Measurements from ENCODE around the gene ADAMTSL1.
A peak's percentile ranks its signal among the peaks of the same experiment; 100 is the strongest.

ADAMTSL1 gene

DNA sequence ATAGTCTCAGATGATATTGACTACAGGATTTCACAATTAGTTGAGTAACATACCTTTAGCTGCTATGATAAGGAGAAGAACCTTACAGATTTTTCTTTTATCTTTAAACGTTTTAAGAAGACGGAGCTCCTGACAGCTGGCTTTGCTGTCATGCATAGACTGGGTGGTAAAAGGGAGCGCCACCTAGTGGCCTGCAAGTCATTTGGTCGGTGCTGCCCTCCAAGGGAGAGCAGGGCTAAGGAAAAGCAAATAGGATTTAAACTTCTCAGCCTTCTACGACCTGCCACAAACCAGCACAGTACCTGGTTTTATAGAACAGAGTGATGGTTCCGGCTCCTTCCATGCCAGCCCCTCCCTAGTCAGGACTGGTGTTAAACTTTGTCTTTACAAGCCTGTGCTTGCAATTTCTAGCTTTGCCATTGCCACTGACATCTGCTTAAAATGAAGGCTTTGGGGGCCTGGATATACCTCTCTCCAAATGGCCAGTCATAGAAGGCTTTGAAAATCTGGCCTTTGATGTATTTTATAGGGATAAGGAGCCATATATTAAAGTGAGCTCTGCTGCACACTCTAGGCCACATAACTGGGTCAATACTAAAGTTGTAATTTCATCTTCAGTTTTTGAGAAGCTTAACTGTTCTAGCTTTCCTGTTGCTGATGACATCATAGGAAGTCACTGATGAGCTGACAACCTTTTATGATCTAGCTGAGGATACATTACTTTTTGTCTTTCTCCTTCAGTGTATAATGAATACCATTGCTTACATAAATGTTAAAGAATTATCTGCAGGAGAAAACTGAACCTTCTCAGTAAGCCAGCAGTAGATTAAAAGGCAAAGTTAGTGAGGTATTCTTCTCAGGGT is 31.1 kb upstream of the ADAMTSL1 start:
- TF ChIP-seq, protein P1, sequence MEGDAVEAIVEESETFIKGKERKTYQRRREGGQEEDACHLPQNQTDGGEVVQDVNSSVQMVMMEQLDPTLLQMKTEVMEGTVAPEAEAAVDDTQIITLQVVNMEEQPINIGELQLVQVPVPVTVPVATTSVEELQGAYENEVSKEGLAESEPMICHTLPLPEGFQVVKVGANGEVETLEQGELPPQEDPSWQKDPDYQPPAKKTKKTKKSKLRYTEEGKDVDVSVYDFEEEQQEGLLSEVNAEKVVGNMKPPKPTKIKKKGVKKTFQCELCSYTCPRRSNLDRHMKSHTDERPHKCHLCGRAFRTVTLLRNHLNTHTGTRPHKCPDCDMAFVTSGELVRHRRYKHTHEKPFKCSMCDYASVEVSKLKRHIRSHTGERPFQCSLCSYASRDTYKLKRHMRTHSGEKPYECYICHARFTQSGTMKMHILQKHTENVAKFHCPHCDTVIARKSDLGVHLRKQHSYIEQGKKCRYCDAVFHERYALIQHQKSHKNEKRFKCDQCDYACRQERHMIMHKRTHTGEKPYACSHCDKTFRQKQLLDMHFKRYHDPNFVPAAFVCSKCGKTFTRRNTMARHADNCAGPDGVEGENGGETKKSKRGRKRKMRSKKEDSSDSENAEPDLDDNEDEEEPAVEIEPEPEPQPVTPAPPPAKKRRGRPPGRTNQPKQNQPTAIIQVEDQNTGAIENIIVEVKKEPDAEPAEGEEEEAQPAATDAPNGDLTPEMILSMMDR (IDR thresholded peaks at IDR 0.05; ENCODE audit: insufficient read depth, low read length, poor library complexity, severe bottlenecking), result peak; percentile 99
- TF ChIP-seq EZH2phosphoT487 (conservative IDR thresholded peaks at IDR 0.05; ENCODE audit: low read length), result no peak
- no peaks in the 10 kb centered on the region for H3K9me2 ChIP-seq (replicated peaks; ENCODE audit: insufficient read depth, low read length)
- H3K4me2 ChIP-seq (ENCODE audit: low read depth, low read length, poor library complexity, severe bottlenecking), result no peak overlapping the region
- no peak overlapping the region for H2AFZ ChIP-seq (ENCODE audit: low read depth, low read length, severe bottlenecking)
- no peak overlapping the region for H3K9ac ChIP-seq (ENCODE audit: low read length)
- H3K36me3 ChIP-seq (ENCODE audit: low read length), result no peaks in the 10 kb centered on the region
- H3K4me3 ChIP-seq (ENCODE audit: insufficient read depth, low read length, poor library complexity, severe bottlenecking), result no peak overlapping the region
- no peak overlapping the region for H3K27ac ChIP-seq (ENCODE audit: low read depth, low read length)
- no peaks in the 10 kb centered on the region for H4K20me1 ChIP-seq (ENCODE audit: low read depth, low read length)
- no peaks in the 10 kb centered on the region for H3K9me3 ChIP-seq (ENCODE audit: insufficient read depth, low read length)
- H3K79me2 ChIP-seq (ENCODE audit: insufficient read depth, low read length), result no peaks in the 10 kb centered on the region
- H3K27me3 ChIP-seq (ENCODE audit: low read length), result no peaks in the 10 kb centered on the region
- H3F3A ChIP-seq (ENCODE audit: insufficient read depth), result no peaks in the 10 kb centered on the region

DNA sequence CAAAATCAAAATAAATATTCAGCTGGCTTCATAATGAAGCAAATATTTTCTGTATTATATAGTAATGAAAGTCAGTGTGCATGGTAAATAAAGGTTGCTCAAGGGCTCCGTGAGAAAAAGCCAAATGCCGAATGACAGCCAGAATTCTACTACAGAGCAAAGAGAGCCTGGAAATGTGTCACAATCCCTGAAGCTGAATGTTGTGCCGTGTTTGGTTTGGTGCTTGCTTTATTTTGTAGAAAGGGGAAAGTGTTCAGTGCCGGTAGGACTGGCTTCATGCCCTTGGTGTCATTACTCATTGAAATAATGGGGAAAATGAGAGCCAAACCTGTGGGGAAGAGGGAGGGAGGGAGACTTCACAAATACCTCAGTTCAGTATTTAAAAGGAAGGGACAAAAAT is 26.8 kb upstream of the ADAMTSL1 start:
- H2AFZ ChIP-seq (ENCODE audit: low read depth, low read length, severe bottlenecking), result no peak overlapping the region
- H3K9me2 ChIP-seq (replicated peaks; ENCODE audit: insufficient read depth, low read length), result no peaks in the 10 kb centered on the region
- no peaks in the 10 kb centered on the region for H3K79me2 ChIP-seq (ENCODE audit: insufficient read depth, low read length)
- no peak overlapping the region for H3K27ac ChIP-seq (ENCODE audit: low read depth, low read length)
- no peaks in the 10 kb centered on the region for H3K27me3 ChIP-seq (ENCODE audit: low read length)
- H3K4me3 ChIP-seq (ENCODE audit: insufficient read depth, low read length, poor library complexity, severe bottlenecking), result no peak overlapping the region
- H3K9me3 ChIP-seq (ENCODE audit: insufficient read depth, low read length), result no peaks in the 10 kb centered on the region
- H3F3A ChIP-seq (ENCODE audit: insufficient read depth), result no peaks in the 10 kb centered on the region
- no peak overlapping the region for H3K4me2 ChIP-seq (ENCODE audit: low read depth, low read length, poor library complexity, severe bottlenecking)
- TF ChIP-seq EZH2phosphoT487 (conservative IDR thresholded peaks at IDR 0.05; ENCODE audit: low read length), result no peak
- TF ChIP-seq, protein P1 (IDR thresholded peaks at IDR 0.05; ENCODE audit: insufficient read depth, low read length, poor library complexity, severe bottlenecking), result no peak
- no peaks in the 10 kb centered on the region for H3K36me3 ChIP-seq (ENCODE audit: low read length)
- H3K9ac ChIP-seq (ENCODE audit: low read length), result no peak overlapping the region
- H4K20me1 ChIP-seq (ENCODE audit: low read depth, low read length), result no peaks in the 10 kb centered on the region

DNA sequence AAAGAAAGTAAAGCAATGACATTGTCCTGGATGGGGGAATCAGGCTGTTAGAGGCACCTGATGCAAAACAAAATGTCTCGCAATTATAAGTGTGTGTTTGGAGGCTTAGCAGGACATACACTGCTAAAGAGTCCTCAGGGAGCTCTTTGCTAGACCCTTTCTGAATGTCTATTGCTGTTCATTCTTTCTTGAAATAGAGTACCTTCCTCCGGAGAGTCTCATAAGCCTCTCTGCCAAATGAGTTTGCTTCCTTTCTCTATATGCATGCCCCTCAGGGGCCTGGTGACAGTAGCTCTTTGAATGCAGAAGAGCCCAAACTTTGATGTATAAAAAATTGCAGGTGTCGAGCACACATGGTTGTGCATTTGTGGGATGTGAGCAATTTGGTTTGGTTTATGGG is 26.4 kb upstream of the ADAMTSL1 start:
- Histone ChIP-seq H3F3A (ENCODE audit: insufficient read depth) (no peaks in the 10 kb centered on the region), H2AFZ (ENCODE audit: low read depth, low read length, severe bottlenecking) (no peak overlapping the region)

More for the DNA sequence above, 26.4 kb upstream of the ADAMTSL1 start:
- Histone ChIP-seq H3K36me3 (ENCODE audit: low read length) (no peaks in the 10 kb centered on the region), H3K4me2 (ENCODE audit: low read depth, low read length, poor library complexity, severe bottlenecking) (no peak overlapping the region), H3K9ac (ENCODE audit: low read length) (no peak overlapping the region), H3K79me2 (ENCODE audit: insufficient read depth, low read length) (no peaks in the 10 kb centered on the region), H3K27me3 (ENCODE audit: low read length) (no peaks in the 10 kb centered on the region), H3K4me3 (ENCODE audit: insufficient read depth, low read length, poor library complexity, severe bottlenecking) (no peak overlapping the region), H3K9me2 (replicated peaks; ENCODE audit: insufficient read depth, low read length) (no peaks in the 10 kb centered on the region), H3K9me3 (ENCODE audit: insufficient read depth, low read length) (no peaks in the 10 kb centered on the region), H3K27ac (ENCODE audit: low read depth, low read length) (no peak overlapping the region), H4K20me1 (ENCODE audit: low read depth, low read length) (no peaks in the 10 kb centered on the region)
- TF ChIP-seq, protein P1 (IDR thresholded peaks at IDR 0.05; ENCODE audit: insufficient read depth, low read length, poor library complexity, severe bottlenecking), result no peak
- TF ChIP-seq EZH2phosphoT487 (conservative IDR thresholded peaks at IDR 0.05; ENCODE audit: low read length), result no peak

Measured in SU-DHL-6 (cell line).